NCI-H345 treated with DMSO at 0.1 percent for 48 hours (cell line): ENCODE results near the gene BHLHE23.
"Not testable (repeated sequence)": the region's sequence is repeated elsewhere in the genome, so short reads cannot be mapped to it uniquely, and the experiment has no call there.

Experiments used
- DNase-seq: peaks from one replicate; lab custom pipeline; 2025; ENCODE audit not compliant: unreplicated experiment; lab: John Stamatoyannopoulos, UW

The BHLHE23 gene

GRCh38 chr20:62962891-62963613 is 43.7 kb downstream of the BHLHE23 start:
- DNase-seq, result no peak

GRCh38 chr20:62962221-62962879 is 44.4 kb downstream of the BHLHE23 start:
- DNase-seq, result no peak

GRCh38 chr20:62961799-62962198 is 45.0 kb downstream of the BHLHE23 start:
- DNase-seq, result no peak

- DNase-seq, result no peak
Observed at GRCh38 chr20:62961310-62961783, 45.4 kb downstream of the BHLHE23 start.

- not testable (repeated sequence) for DNase-seq
Observed at GRCh38 chr20:62960446-62961309, 46.1 kb downstream of the BHLHE23 start.

GRCh38 chr20:62959998-62960436 is 46.7 kb downstream of the BHLHE23 start:
- no peak for DNase-seq

GRCh38 chr20:62959101-62959971 is 47.4 kb downstream of the BHLHE23 start:
- DNase-seq, result no peak

- DNase-seq, result no peak
Observed at GRCh38 chr20:62958388-62959100, 48.2 kb downstream of the BHLHE23 start.

GRCh38 chr20:62957136-62958117 is 49.3 kb downstream of the BHLHE23 start:
- DNase-seq, result no peak

- DNase-seq, result no peak
Observed at GRCh38 chr20:62956387-62957135, 50.2 kb downstream of the BHLHE23 start.
